ENCODE measurements around the gene GRK1.

GRK1 gene

DNA sequence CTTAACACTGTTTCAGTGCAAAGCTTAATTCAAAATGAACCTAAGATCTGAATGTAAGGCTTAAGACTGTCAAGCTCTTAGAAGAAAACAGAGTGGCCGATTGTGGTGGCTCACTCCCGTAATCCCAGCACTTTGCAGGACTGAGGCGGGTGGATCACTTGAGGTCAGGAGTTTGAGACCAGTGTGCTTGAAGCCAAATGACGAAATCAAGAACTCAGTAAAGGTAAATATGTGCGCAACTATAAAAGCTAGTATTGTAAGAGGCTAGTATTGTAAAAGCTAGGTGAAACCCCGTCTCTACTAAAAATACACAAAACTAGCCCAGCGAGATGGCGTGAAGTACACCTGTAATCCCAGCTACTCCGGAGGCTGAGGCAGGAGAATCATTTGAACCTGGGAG, 21.7 kb upstream of the GRK1 start:
- H3K4me3 Mint-ChIP-seq = no peak overlapping the region
- TF ChIP-seq, protein P1, sequence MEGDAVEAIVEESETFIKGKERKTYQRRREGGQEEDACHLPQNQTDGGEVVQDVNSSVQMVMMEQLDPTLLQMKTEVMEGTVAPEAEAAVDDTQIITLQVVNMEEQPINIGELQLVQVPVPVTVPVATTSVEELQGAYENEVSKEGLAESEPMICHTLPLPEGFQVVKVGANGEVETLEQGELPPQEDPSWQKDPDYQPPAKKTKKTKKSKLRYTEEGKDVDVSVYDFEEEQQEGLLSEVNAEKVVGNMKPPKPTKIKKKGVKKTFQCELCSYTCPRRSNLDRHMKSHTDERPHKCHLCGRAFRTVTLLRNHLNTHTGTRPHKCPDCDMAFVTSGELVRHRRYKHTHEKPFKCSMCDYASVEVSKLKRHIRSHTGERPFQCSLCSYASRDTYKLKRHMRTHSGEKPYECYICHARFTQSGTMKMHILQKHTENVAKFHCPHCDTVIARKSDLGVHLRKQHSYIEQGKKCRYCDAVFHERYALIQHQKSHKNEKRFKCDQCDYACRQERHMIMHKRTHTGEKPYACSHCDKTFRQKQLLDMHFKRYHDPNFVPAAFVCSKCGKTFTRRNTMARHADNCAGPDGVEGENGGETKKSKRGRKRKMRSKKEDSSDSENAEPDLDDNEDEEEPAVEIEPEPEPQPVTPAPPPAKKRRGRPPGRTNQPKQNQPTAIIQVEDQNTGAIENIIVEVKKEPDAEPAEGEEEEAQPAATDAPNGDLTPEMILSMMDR (IDR thresholded peaks at IDR 0.05; ENCODE audit: unreplicated experiment in 3 of 3) = no peak
- H3K27me3 Mint-ChIP-seq (ENCODE audit: low read depth) = no peaks in the 10 kb centered on the region
- H3K4me1 Mint-ChIP-seq = peaks cover 6% of the 10 kb centered on the region
- H3K9me3 Mint-ChIP-seq = peaks cover 6% of the 10 kb centered on the region
- H3K27ac Mint-ChIP-seq = no peak overlapping the region
- H3K36me3 Mint-ChIP-seq (ENCODE audit: low read depth) = peaks cover 44% of the 10 kb centered on the region

DNA sequence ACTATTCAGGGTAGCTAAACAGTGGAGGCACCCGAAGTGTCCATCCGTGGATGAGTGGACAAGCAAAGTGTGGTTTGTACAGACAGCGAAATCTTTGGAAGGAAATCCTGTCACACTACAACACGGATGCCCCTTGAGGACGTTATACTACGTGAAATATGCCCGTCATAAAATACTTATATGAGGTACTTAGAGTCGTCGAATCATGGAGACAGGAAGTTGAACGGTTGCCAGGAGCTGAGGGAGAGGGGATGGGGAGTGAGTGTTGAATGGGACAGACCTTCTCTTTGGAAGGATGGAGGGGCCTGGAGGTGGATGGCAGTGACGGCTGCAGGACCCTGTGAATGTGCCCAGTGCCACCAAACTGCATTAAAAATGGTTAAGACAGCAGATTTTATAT, 20.6 kb upstream of the GRK1 start:
- Mint-ChIP-seq H3K4me3 (no peak overlapping the region), H3K36me3 (ENCODE audit: low read depth) (peaks cover 36% of the 10 kb centered on the region), H3K27me3 (ENCODE audit: low read depth) (no peaks in the 10 kb centered on the region), H3K27ac (peak overlapping the region in 1 of 3 experiments; percentile 43), H3K4me1 (peaks cover 6% of the 10 kb centered on the region), H3K9me3 (peaks cover 6% of the 10 kb centered on the region)
- TF ChIP-seq, protein P1 (IDR thresholded peaks at IDR 0.05; ENCODE audit: unreplicated experiment in 3 of 3) = no peak

DNA sequence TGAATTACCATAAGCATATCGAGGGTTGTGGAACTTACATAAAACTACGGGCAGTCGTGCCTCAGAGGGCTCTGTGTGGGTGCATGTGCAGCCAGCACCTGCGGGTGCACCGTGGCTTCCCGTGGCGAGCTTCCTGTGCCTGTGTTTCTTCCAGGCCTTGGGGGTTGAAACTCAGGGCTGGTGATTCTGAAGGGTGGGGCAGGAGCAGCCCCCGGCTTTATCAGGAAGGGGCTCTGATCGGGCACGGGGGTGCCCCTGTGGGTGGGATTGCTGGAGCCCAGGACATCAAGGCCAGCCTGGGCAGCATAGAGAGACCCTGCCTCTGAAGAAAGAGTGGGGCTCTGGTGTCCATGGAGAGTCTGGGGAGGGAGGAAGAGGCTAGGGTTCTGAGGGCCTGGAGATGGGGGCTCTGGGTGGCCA, 20.1 kb upstream of the GRK1 start:
- H3K27ac Mint-ChIP-seq = no peak overlapping the region
- H3K4me3 Mint-ChIP-seq = no peak overlapping the region
- H3K36me3 Mint-ChIP-seq (ENCODE audit: low read depth) = peaks cover 30% of the 10 kb centered on the region
- H3K27me3 Mint-ChIP-seq (ENCODE audit: low read depth) = no peaks in the 10 kb centered on the region
- H3K4me1 Mint-ChIP-seq = peaks cover 6% of the 10 kb centered on the region
- peaks cover 5% of the 10 kb centered on the region for H3K9me3 Mint-ChIP-seq
- TF ChIP-seq, protein P1 (IDR thresholded peaks at IDR 0.05; ENCODE audit: unreplicated experiment in 3 of 3) = no peak

DNA sequence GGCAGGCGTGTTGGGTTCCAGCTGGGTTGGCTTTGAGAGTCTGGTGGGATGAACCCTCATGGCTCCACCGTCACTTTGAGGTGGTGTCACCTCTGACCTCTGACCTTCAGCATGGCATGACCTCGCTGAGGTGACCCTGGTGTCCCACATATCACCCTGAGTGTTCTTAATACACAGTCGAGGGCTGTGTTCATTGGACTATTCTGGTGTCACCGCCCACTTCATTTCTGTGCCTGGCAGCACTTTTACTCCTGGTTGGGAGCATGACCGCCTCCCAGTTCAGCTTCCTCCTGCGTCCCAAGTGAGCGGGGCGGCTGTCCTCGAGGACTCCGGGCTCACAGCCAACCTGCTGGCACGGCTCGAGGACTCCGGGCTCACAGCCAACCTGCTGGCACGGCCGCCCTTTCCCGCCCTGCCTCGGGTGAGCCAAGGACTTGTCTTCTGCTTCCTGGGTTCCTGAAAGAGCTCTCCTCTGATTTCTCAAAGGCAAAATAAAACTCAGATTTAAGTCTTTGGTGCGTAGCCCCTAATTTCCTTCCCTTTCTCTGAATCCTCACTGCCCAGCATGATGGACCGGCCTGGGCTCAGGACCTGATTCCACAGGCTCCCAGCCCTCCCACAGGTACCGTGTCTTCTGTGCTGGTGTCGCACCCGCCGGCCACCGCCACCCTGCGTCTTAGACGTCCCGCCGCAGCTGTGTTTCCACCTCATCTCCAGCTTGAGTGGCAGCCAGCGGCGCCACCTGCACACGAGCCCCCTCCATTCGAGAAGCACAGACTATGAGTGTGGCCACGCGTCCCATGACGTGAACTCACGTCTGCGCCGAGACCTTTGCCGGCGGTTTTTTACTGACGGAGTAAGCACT, 19.4 kb upstream of the GRK1 start:
- no peaks in the 10 kb centered on the region for H3K9me3 Mint-ChIP-seq
- H3K36me3 Mint-ChIP-seq (ENCODE audit: low read depth) = peaks cover 24% of the 10 kb centered on the region
- H3K4me3 Mint-ChIP-seq = no peak overlapping the region
- TF ChIP-seq, protein P1 (IDR thresholded peaks at IDR 0.05; ENCODE audit: unreplicated experiment in 3 of 3) = no peak
- H3K27ac Mint-ChIP-seq = peak overlapping the region in 1 of 3 experiments; percentile 24
- no peaks in the 10 kb centered on the region for H3K27me3 Mint-ChIP-seq (ENCODE audit: low read depth)
- peaks cover 6% of the 10 kb centered on the region for H3K4me1 Mint-ChIP-seq

DNA sequence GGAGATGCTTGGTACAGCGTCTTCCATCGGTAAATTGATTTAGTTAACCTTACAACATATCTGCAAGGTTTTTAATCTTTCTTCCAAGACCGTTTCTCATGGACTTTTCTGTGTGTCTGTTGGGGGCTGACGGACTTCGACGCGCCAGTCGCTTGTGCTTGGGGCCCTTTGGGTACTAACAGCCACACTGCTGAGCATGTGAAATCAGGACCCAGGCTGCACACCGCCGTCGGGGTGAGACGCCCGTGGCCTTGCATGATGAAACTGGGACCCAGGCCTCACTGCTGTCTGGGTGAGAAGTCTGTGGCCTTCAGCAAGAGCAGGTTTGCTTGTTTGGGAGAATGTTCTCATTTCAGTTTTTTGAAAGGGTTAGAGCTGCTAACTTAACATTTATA, 18.8 kb upstream of the GRK1 start:
- TF ChIP-seq, protein P1 (IDR thresholded peaks at IDR 0.05; ENCODE audit: unreplicated experiment in 3 of 3) = no peak
- no peak overlapping the region for H3K27ac Mint-ChIP-seq

DNA sequence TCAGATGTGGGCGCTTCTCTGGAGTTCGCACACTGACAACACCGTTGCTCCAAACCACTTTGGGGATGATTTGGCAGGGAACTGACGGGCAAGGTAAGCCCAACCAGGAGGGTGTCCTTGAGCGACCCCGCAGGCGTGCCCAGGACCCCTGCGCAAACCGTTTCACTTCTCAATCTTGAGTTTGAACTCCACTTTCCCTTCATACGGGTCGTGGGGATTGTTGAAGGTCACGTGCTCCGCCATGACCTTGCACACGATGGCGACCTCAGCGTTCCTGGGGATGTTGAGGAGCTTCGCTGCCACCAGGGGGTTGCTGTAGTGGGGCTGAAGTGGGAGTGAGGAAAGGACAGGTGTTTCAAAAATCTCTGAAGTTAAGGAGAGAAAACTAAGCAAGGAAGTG, 17.8 kb upstream of the GRK1 start:
- H3K36me3 Mint-ChIP-seq (ENCODE audit: low read depth) = peaks cover 12% of the 10 kb centered on the region
- no peaks in the 10 kb centered on the region for H3K9me3 Mint-ChIP-seq
- H3K4me3 Mint-ChIP-seq = no peak overlapping the region
- H3K27me3 Mint-ChIP-seq (ENCODE audit: low read depth) = no peaks in the 10 kb centered on the region
- TF ChIP-seq, protein P1 (IDR thresholded peaks at IDR 0.05; ENCODE audit: unreplicated experiment in 3 of 3) = no peak
- H3K4me1 Mint-ChIP-seq = peaks cover 16% of the 10 kb centered on the region
- H3K27ac Mint-ChIP-seq = peak overlapping the region in 1 of 3 experiments; percentile 19

More for the DNA sequence above, 18.8 kb upstream of the GRK1 start:
- Mint-ChIP-seq H3K4me3 (no peak overlapping the region), H3K36me3 (ENCODE audit: low read depth) (peaks cover 18% of the 10 kb centered on the region), H3K4me1 (peaks cover 6% of the 10 kb centered on the region), H3K9me3 (no peaks in the 10 kb centered on the region), H3K27me3 (ENCODE audit: low read depth) (no peaks in the 10 kb centered on the region)
